PFSK-1 (cell line): ENCODE measurements around the gene CTNND2.

Experiments
- FOXP2 ChIP-seq: optimal IDR thresholded peaks from 2 replicates; pipeline ENCODE3; 2011; ENCODE audit warnings: borderline replicate concordance, control low read depth, inconsistent platforms; ENCODE audit not compliant: insufficient read depth; ENCODE audit errors: extremely low read length, extremely low read depth
- POLR2AphosphoS5 ChIP-seq: IDR thresholded peaks from 2 replicates; pipeline ENCODE4 v1.6.1; 2012; ENCODE audit warnings: low read depth, mild to moderate bottlenecking, control low read depth, low read length, moderate library complexity
- SIN3A ChIP-seq: IDR thresholded peaks from 2 replicates; pipeline ENCODE4 v1.6.1; 2012; ENCODE audit warnings: mild to moderate bottlenecking, low read length, moderate library complexity, borderline replicate concordance; ENCODE audit not compliant: insufficient read depth
- TAF1 ChIP-seq: IDR thresholded peaks from 2 replicates; pipeline ENCODE4 v1.6.1; 2012; ENCODE audit warnings: low read length, control low read depth, borderline replicate concordance; ENCODE audit not compliant: insufficient read depth
- TF ChIP-seq, protein P1 (sequence below), 2 experiments: IDR thresholded peaks; 2 replicates each; pipeline versions ENCODE4 v1.6.1 to v1.8.0; 2011 to 2012; ENCODE audit warnings: low read depth in 2 of 2, low read length in 2 of 2, control low read depth in 1 of 2, inconsistent platforms in 1 of 2, mild to moderate bottlenecking in 1 of 2, moderate library complexity in 1 of 2; ENCODE audit not compliant: insufficient read depth in 1 of 2

The CTNND2 gene

DNA sequence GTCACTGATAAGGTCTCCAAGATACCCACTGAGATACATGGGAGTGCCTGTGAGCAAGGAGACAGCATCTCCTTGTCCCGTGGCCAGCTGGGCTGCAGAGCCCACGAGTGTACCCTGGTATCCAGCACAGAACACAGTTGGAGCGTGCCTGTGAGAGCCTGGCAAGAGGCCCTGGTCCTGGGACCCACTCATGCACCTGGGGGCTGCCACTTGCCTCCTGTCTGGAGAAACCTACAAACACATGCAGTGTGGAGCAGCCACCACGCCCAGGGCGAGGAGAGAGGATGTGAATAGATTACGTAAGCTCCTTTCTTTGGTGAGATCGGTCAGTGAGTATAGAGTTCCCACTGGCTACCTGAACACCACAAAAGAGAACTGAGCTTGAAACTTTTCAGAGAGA, 88.3 kb downstream of the CTNND2 start:
- TF ChIP-seq TAF1: no peak
- TF ChIP-seq SIN3A: no peak
- TF ChIP-seq POLR2AphosphoS5: no peak
- TF ChIP-seq, protein P1, sequence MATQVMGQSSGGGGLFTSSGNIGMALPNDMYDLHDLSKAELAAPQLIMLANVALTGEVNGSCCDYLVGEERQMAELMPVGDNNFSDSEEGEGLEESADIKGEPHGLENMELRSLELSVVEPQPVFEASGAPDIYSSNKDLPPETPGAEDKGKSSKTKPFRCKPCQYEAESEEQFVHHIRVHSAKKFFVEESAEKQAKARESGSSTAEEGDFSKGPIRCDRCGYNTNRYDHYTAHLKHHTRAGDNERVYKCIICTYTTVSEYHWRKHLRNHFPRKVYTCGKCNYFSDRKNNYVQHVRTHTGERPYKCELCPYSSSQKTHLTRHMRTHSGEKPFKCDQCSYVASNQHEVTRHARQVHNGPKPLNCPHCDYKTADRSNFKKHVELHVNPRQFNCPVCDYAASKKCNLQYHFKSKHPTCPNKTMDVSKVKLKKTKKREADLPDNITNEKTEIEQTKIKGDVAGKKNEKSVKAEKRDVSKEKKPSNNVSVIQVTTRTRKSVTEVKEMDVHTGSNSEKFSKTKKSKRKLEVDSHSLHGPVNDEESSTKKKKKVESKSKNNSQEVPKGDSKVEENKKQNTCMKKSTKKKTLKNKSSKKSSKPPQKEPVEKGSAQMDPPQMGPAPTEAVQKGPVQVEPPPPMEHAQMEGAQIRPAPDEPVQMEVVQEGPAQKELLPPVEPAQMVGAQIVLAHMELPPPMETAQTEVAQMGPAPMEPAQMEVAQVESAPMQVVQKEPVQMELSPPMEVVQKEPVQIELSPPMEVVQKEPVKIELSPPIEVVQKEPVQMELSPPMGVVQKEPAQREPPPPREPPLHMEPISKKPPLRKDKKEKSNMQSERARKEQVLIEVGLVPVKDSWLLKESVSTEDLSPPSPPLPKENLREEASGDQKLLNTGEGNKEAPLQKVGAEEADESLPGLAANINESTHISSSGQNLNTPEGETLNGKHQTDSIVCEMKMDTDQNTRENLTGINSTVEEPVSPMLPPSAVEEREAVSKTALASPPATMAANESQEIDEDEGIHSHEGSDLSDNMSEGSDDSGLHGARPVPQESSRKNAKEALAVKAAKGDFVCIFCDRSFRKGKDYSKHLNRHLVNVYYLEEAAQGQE (IDR thresholded peaks at IDR 0.05; ENCODE audit: insufficient read depth in 1 of 2, low read depth in 2 of 2, low read length in 2 of 2): no peak

DNA sequence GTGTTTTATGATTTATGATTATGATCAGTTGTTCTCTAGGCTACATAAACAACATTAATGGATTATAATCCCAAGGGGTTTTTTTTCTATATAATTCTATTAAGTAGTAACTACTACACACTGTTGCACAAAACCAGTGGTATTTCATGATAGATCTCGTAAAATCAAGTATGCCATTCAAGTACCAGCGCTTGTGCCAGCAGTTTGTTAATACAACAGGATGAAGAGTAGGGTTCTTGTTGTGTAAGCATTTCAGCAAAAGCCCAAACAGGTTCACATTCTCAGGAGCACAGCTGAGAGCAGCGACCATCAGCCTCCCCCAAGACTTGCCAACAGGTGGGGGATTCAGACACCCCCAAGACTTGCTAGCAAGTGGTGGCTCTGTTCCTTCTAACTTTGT, 88.8 kb downstream of the CTNND2 start:
- TF ChIP-seq, protein P1 (IDR thresholded peaks at IDR 0.05; ENCODE audit: insufficient read depth in 1 of 2, low read depth in 2 of 2, low read length in 2 of 2): no peak
- TF ChIP-seq SIN3A (no peak), FOXP2 (no peak), POLR2AphosphoS5 (no peak), TAF1 (no peak)

DNA sequence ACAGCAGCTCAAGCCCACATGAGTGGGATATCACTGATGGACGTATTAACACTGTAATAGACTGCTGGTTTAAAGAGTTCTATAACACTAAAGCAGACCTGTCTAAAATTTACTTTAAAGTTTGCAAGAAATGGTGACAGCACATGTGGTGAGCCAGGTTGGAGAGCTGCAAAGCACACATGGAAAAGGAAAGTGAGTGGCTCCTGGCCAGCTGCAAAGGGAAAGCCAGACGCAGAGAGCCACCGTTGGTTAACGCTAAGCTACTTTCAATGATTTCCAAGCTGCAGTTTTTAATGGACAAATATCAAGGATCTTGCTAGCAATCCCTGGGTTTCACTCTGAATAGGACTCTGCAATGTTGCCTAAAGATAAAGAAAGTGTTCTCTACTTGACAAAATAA, 89.9 kb downstream of the CTNND2 start:
- TF ChIP-seq, protein P1 (IDR thresholded peaks at IDR 0.05; ENCODE audit: insufficient read depth in 1 of 2, low read depth in 2 of 2, low read length in 2 of 2): no peak
- TF ChIP-seq TAF1 (no peak), FOXP2 (no peak), POLR2AphosphoS5 (no peak), SIN3A (no peak)

DNA sequence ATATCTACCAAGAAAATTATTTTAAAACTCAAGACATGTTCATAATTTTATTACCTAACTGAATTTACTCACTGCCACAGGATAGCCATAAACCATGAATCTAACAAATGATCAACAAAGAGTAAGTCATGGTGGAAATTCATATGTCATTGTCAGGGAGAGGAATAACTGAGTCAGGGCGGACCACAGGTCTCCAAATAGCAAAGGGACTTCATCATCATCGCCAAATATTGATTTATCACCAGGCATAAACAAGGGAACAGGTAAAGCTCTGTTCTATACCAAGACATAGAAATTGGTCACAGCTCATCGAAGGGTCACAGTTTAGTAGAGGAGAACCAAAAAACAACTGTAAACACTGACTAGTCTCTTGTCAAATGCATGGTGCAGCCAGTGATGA, 94.8 kb downstream of the CTNND2 start:
- TF ChIP-seq POLR2AphosphoS5 (no peak), TAF1 (no peak), FOXP2 (no peak), SIN3A (no peak)
- TF ChIP-seq, protein P1 (IDR thresholded peaks at IDR 0.05; ENCODE audit: insufficient read depth in 1 of 2, low read depth in 2 of 2, low read length in 2 of 2): no peak

DNA sequence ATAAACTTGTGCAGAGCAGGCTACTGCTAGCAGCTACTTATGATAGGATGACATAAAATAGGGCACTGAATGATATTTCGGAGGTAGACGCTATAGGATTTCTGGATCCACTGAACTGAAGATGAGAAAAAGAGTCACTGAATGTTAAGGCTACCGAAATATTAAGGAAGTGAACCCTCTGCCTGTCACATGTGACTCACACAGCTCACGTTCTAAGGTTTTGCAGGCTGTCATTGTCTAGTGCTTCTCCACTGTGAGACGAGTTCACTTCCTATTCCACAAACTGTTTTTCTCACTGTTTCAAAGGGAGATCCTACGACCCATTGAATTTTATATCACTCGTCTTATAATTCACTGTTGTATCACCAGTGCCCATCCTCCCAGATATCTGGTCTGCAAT, 100.8 kb downstream of the CTNND2 start:
- TF ChIP-seq FOXP2 (no peak), SIN3A (no peak), POLR2AphosphoS5 (no peak), TAF1 (no peak)
- TF ChIP-seq, protein P1 (IDR thresholded peaks at IDR 0.05; ENCODE audit: insufficient read depth in 1 of 2, low read depth in 2 of 2, low read length in 2 of 2): no peak
